ENCODE data around the gene PGBD1.

- TF ChIP-seq POLR2A (IDR thresholded peaks at IDR 0.05; ENCODE audit: control extremely low read depth in 1 of 2, low read depth in 2 of 2, low read length in 2 of 2), result no peak
- no peak for TF ChIP-seq CEBPB (IDR thresholded peaks at IDR 0.05; ENCODE audit: low read depth, low read length)
- no peak for TF ChIP-seq YY1 (IDR thresholded peaks at IDR 0.05; ENCODE audit: low read depth, low read length)
- no peak for TF ChIP-seq SUZ12 (IDR thresholded peaks at IDR 0.05; ENCODE audit: low read length)
- TF ChIP-seq SIN3A (conservative IDR thresholded peaks at IDR 0.05 in 1 of 2, IDR thresholded peaks at IDR 0.05 in 1 of 2; ENCODE audit: low read depth in 1 of 2, low read length in 2 of 2), result no peak
- no peak for TF ChIP-seq USF2 (IDR thresholded peaks at IDR 0.05; ENCODE audit: low read length)
- TF ChIP-seq CTCF (IDR thresholded peaks at IDR 0.05; ENCODE audit: control extremely low read depth in 1 of 3, insufficient read depth in 1 of 3, low read depth in 1 of 3, low read length in 3 of 3), result no peak
- TF ChIP-seq MAFK (IDR thresholded peaks at IDR 0.05; ENCODE audit: low read depth, low read length), result no peak
- no peak for TF ChIP-seq SRF (IDR thresholded peaks at IDR 0.05; ENCODE audit: low read depth, low read length)
Measured at GRCh38 chr6:28232785-28233184, 48.6 kb upstream of the PGBD1 start.

Data from H1 (cell line).